SJCRH30 (cell line): ENCODE measurements around the gene TRMT112. TPM values are rescaled to one million over a fixed set of nuclear protein-coding genes. Genes with fewer than 3 reads are reported as not detected.

ENCODE experiments used
- DNase-seq, 2 experiments: peaks; one replicate each; pipeline ENCODE4 v3.0.0-alpha.2; 2015 to 2020
- H3K27ac ChIP-seq: fragments of 250-450 bp; sonication (Bioruptor Pico); 2 replicates; pipeline ENCODE4 v1.5.1; 2020; ENCODE audit warnings: mild to moderate bottlenecking, moderate library complexity
- H3K27me3 ChIP-seq: fragments of 250-450 bp; sonication (Bioruptor Pico); 2 replicates; pipeline ENCODE4 v1.5.1; 2020; ENCODE audit warnings: mild to moderate bottlenecking, moderate library complexity
- H3K36me3 ChIP-seq: fragments of 250-450 bp; sonication (Bioruptor Pico); 2 replicates; pipeline ENCODE4 v1.5.1; 2020; ENCODE audit warnings: mild to moderate bottlenecking, moderate library complexity
- H3K4me1 ChIP-seq: fragments of 250-450 bp; sonication (Bioruptor Pico); 2 replicates; pipeline ENCODE4 v1.5.1; 2020; ENCODE audit warnings: mild to moderate bottlenecking, moderate library complexity
- H3K4me3 ChIP-seq: fragments of 250-450 bp; sonication (Bioruptor Pico); 2 replicates; pipeline ENCODE4 v1.5.1; 2020; ENCODE audit warnings: mild to moderate bottlenecking, moderate library complexity
- H3K9me3 ChIP-seq: fragments of 250-450 bp; sonication (Bioruptor Pico); replicated peaks from 2 replicates; pipeline ENCODE4 v1.5.1; 2020; ENCODE audit warnings: mild to moderate bottlenecking, moderate library complexity
- total RNA-seq: library from RNA; depleted of rRNA; stranded (reverse); fragments of >200 nt; shearing (Covaris generic); gene quantifications from 2 replicates; pipeline ENCODE4 v1.2.3, GENCODE V29; 2014

The TRMT112 gene
- total RNA-seq, 1 experiment from 2014 or later = 185 TPM

- no peak overlapping the region for H3K27ac ChIP-seq
- peaks cover 26% of the 10 kb centered on the region for H3K4me1 ChIP-seq
- no peaks in the 10 kb centered on the region for H3K9me3 ChIP-seq
- H3K4me3 ChIP-seq = peak overlapping the region; percentile 38
- peak; percentile 87 to 88 for DNase-seq
- H3K27me3 ChIP-seq = peaks cover 3% of the 10 kb centered on the region; the same call in 1 of the 2 replicates
- no peaks in the 10 kb centered on the region for H3K36me3 ChIP-seq
These were observed 38.0 kb upstream of the TRMT112 start for GRCh38 chr11:64355078-64355940.

GRCh38 chr11:64353715-64354506 is 36.6 kb upstream of the TRMT112 start:
- no peak overlapping the region for H3K27ac ChIP-seq
- no peaks in the 10 kb centered on the region for H3K36me3 ChIP-seq
- no peak overlapping the region for H3K4me3 ChIP-seq
- H3K27me3 ChIP-seq = peaks cover 3% of the 10 kb centered on the region; the same call in 1 of the 2 replicates
- DNase-seq = no peak
- H3K9me3 ChIP-seq = no peaks in the 10 kb centered on the region
- peaks cover 26% of the 10 kb centered on the region for H3K4me1 ChIP-seq

- Histone ChIP-seq H3K27ac (no peak overlapping the region; the same call in 1 of the 2 replicates), H3K36me3 (no peaks in the 10 kb centered on the region), H3K4me1 (peaks cover 32% of the 10 kb centered on the region), H3K27me3 (peaks cover 3% of the 10 kb centered on the region; the same call in 1 of the 2 replicates), H3K4me3 (no peak overlapping the region), H3K9me3 (no peaks in the 10 kb centered on the region)
- DNase-seq = peak; percentile 61 to 70
These were observed 35.8 kb upstream of the TRMT112 start for GRCh38 chr11:64352995-64353714.

GRCh38 chr11:64352099-64352994 is 35.0 kb upstream of the TRMT112 start:
- no peaks in the 10 kb centered on the region for H3K36me3 ChIP-seq
- H3K4me1 ChIP-seq = peaks cover 26% of the 10 kb centered on the region
- peak; percentile 48 to 55 for DNase-seq
- no peak overlapping the region for H3K4me3 ChIP-seq
- no peaks in the 10 kb centered on the region for H3K9me3 ChIP-seq
- no peak overlapping the region; the same call in 1 of the 2 replicates for H3K27ac ChIP-seq
- H3K27me3 ChIP-seq = peaks cover 3% of the 10 kb centered on the region; the same call in 1 of the 2 replicates

GRCh38 chr11:64351136-64351631 is 33.8 kb upstream of the TRMT112 start:
- Histone ChIP-seq H3K4me3 (no peak overlapping the region), H3K36me3 (no peaks in the 10 kb centered on the region), H3K9me3 (no peaks in the 10 kb centered on the region), H3K27me3 (peaks cover 3% of the 10 kb centered on the region; the same call in 1 of the 2 replicates), H3K4me1 (peaks cover 26% of the 10 kb centered on the region), H3K27ac (no peak overlapping the region)
- no peak for DNase-seq

- H3K36me3 ChIP-seq = no peaks in the 10 kb centered on the region
- H3K4me1 ChIP-seq = peaks cover 22% of the 10 kb centered on the region
- no peak overlapping the region for H3K4me3 ChIP-seq
- H3K9me3 ChIP-seq = no peaks in the 10 kb centered on the region
- peaks cover 3% of the 10 kb centered on the region; the same call in 1 of the 2 replicates for H3K27me3 ChIP-seq
- no peak overlapping the region for H3K27ac ChIP-seq
- DNase-seq = no peak
These were observed 32.0 kb upstream of the TRMT112 start for GRCh38 chr11:64349404-64349803.

- Histone ChIP-seq H3K4me3 (no peak overlapping the region), H3K27ac (no peak overlapping the region), H3K9me3 (no peaks in the 10 kb centered on the region), H3K36me3 (no peaks in the 10 kb centered on the region), H3K27me3 (peaks cover 3% of the 10 kb centered on the region; the same call in 1 of the 2 replicates), H3K4me1 (peaks cover 22% of the 10 kb centered on the region)
- no peak for DNase-seq
These were observed 31.6 kb upstream of the TRMT112 start for GRCh38 chr11:64349025-64349387.

- peak; percentile 84 to 88 for DNase-seq
- no peak overlapping the region for H3K4me3 ChIP-seq
- H3K27ac ChIP-seq = no peak overlapping the region
- no peaks in the 10 kb centered on the region for H3K9me3 ChIP-seq
- H3K4me1 ChIP-seq = peaks cover 22% of the 10 kb centered on the region
- H3K27me3 ChIP-seq = no peaks in the 10 kb centered on the region; the same call in 1 of the 2 replicates
- H3K36me3 ChIP-seq = no peaks in the 10 kb centered on the region
These were observed 31.1 kb upstream of the TRMT112 start for GRCh38 chr11:64348383-64349024.

GRCh38 chr11:64347193-64347867 is 30.0 kb upstream of the TRMT112 start:
- Histone ChIP-seq H3K4me1 (peaks cover 14% of the 10 kb centered on the region), H3K4me3 (no peak overlapping the region), H3K27me3 (no peaks in the 10 kb centered on the region; the same call in 1 of the 2 replicates), H3K36me3 (no peaks in the 10 kb centered on the region), H3K27ac (no peak overlapping the region), H3K9me3 (no peaks in the 10 kb centered on the region)
- DNase-seq = no peak

- peaks cover 13% of the 10 kb centered on the region for H3K4me1 ChIP-seq
- H3K9me3 ChIP-seq = no peaks in the 10 kb centered on the region
- no peak overlapping the region for H3K27ac ChIP-seq
- no peaks in the 10 kb centered on the region for H3K36me3 ChIP-seq
- H3K4me3 ChIP-seq = no peak overlapping the region
- H3K27me3 ChIP-seq = no peaks in the 10 kb centered on the region; the same call in 1 of the 2 replicates
- no peak for DNase-seq
These were observed 27.4 kb upstream of the TRMT112 start for GRCh38 chr11:64344787-64345186.

- Histone ChIP-seq H3K4me1 (peaks cover 13% of the 10 kb centered on the region), H3K4me3 (no peak overlapping the region), H3K36me3 (no peaks in the 10 kb centered on the region), H3K27ac (no peak overlapping the region), H3K27me3 (no peaks in the 10 kb centered on the region), H3K9me3 (no peaks in the 10 kb centered on the region)
- peak in 1 of 2 experiments; percentile 49 for DNase-seq
These were observed 26.6 kb upstream of the TRMT112 start for GRCh38 chr11:64343767-64344559.
